Activated naive CD8-positive, alpha-beta T cell treated with anti-CD3 and anti-CD28 coated beads, Interleukin-2, amount 50 U/mL, for 16 hours (primary cell): ENCODE results near the gene AKAP10.
"Not testable (repeated sequence)": the region's sequence is repeated elsewhere in the genome, so short reads cannot be mapped to it uniquely, and the experiment has no call there.

Source experiments
- DNase-seq: peaks from one replicate; pipeline ENCODE4 v3.0.0-alpha.2; 2020; ENCODE audit warnings: low read depth, low spot score

AKAP10 gene

DNA sequence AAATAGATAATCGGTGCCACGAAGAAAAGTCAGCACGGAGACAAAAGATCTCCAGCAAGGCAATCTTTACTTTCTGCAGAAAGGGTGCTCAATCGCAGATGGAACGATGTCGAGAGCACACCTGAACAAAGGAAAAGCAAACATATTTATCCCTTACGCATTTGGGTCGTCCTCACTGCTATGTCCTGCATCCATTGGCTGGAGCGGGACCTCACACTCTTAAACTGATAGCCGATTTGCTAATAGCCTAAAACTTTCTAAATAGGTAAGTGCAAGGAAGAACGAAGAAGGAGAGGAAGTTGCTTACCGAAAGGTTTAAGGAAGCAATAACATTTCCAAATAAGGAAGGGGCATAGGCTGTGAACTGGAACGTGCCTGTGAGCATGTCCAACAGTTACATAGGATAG is 1.2 kb upstream of the AKAP10 start:
- DNase-seq = no peak

DNA sequence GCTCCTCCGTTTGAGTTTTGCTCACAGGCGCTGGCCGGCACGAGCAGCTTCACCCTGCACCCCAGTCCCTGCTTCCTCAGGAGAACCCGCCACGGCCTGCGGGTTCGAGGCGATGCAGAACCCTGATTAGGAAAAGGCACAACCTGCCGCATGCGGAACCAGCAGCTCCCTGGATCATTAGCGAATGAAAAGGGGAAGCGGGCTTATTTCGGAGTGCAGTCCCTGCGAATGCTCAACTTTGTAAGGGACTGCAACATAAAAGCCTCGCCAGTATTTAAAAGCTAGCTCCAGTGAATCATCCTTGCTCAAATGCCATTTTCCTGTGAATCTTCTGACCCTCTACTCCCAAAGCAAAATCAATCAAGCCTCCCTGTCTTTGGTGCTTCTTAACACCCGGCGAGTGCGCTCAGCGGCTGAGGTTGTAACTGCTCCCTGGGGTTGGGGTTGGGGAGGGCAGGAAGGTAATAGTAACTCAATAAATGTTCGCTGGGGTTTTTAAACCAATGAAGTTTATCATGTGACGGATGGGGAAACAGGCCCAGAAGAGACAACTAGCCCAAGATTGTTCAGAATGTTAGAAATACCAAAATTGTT is 678 bp upstream of the AKAP10 start:
- DNase-seq = no peak

DNA sequence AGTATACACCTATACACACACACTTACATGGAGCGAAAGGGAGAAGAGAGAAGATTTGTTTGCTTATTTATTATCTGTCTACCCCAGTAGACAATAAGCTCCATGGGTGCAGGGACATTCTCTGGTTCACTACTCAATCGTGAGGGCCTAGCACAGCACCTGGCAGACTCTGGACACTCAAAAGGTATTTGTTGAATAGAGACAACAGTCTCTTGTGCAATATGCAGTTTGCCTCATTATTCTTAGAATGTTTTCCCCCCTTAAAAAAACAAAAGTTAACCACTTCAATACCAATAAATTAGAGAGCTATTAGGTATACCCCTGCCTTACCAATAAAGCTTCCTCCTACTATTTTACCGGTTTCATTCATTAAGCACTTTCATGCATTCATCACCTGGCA is 2.0 kb downstream of the AKAP10 start:
- DNase-seq = no peak

DNA sequence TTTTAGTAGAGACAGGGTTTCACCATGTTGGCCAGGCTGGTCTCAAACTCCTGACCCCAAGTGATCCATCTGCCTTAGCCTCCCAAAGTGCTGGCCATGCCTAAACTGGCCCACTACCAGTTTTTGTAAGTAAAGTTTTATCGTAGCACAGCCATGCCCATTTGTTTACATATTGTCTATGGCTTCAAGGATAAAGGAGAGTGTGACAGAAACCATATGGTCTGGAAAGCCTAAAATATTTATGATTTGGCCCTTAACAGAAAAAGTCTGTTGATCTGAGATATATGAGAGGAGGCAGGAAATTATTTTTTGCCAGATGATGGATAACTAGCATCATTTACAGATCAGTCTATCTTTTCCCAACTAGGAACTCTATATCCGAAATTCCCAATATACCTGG is 4.5 kb downstream of the AKAP10 start:
- no peak for DNase-seq

DNA sequence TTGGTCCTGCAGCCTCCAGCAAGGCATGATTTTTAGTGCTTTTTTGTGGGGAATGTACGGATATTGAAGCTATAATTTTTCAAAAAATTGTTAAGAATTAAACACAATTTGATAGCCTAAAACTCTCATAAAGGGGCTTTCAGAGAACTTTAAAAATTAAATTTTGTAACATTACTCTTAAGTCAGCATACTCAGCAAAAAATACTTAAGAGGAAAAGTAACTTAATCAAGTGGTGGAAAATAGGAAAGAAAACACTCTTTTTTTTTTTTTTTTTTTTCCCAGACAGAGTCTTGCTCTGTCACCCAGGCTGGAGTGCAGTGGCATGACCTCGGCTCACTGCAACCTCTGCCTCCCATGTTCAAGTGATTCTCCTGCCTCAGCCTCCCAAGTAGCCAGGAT is 14.7 kb downstream of the AKAP10 start:
- DNase-seq = not testable (repeated sequence)

DNA sequence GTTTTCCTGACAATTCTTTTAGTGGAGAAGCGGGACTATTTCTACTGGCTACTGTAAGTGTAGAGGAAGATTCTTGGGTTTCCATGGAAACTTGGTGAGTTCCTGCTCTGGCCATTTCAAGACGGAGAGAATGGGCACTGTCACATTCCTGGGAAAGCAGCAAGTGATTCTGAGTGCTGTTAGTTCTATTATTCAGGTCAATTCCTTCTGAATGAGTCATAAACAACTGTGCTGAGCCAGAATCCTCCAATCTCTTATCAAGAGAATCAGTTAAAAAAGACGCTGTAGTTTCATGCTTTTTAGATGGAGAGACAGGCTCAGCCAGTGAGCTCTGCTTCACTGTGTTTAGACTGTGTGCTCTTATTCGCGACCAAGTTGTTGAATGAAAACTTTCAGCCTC is 19.6 kb downstream of the AKAP10 start:
- no peak for DNase-seq

DNA sequence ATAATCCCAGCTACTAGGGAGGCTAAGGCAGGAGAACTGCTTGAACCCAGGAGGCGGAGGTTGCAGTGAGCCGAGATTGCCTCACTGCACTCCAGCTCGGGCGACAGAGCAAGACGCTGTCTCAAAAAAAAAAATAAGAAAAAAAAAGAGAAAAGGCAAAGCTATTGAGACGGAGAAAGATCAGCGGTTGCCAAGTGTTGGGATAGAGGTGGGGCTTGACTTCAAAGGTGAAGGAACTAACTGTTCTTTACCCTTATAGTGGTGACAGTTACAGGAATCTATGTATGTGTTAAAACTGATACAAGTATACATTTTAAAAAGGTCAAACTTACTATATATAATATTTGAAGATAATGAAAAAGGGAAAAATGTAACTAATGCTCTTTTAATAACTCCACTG is 22.5 kb downstream of the AKAP10 start:
- no peak for DNase-seq

DNA sequence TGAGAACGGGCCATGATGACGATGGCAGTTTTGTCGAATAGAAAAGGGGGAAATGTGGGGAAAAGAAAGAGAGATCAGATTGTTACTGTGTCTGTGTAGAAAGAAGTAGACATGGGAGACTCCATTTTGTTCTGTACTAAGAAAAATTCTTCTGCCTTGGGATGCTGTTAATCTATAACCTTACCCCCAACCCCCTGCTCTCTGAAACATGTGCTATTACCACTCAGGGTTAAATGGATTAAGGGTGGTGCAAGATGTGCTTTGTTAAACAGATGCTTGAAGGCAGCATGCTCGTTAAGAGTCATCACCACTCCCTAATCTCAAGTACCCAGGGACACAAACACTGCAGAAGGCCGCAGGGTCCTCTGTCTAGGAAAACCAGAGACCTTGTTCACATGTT is 26.2 kb downstream of the AKAP10 start:
- DNase-seq = not testable (repeated sequence)

DNA sequence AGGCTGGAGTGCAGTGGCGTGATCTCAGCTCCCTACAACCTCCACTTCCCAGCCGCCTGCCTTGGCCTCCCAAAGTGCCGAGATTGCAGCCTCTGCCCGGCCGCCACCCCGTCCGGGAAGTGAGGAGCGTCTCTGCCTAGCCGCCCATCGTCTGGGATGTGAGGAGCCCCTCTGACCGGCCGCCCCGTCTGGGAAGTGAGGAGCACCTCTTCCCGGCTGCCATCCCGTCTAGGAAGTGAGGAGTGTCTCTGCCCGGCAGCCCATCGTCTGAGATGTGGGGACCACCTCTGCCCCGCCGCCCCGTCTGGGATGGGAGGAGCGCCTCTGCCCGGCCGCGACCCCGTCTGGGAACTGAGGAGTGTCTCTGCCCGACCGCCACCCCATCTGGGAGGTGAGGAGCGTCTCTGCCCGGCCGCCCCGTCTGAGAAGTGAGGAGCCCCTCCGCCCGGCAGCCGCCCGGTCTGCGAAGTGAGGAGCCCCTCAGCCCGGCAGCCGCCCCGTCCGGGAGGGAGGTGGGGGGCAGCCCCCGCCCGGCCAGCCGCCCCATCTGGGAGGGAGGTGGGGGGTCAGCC is 26.9 kb downstream of the AKAP10 start:
- DNase-seq = not testable (repeated sequence)

DNA sequence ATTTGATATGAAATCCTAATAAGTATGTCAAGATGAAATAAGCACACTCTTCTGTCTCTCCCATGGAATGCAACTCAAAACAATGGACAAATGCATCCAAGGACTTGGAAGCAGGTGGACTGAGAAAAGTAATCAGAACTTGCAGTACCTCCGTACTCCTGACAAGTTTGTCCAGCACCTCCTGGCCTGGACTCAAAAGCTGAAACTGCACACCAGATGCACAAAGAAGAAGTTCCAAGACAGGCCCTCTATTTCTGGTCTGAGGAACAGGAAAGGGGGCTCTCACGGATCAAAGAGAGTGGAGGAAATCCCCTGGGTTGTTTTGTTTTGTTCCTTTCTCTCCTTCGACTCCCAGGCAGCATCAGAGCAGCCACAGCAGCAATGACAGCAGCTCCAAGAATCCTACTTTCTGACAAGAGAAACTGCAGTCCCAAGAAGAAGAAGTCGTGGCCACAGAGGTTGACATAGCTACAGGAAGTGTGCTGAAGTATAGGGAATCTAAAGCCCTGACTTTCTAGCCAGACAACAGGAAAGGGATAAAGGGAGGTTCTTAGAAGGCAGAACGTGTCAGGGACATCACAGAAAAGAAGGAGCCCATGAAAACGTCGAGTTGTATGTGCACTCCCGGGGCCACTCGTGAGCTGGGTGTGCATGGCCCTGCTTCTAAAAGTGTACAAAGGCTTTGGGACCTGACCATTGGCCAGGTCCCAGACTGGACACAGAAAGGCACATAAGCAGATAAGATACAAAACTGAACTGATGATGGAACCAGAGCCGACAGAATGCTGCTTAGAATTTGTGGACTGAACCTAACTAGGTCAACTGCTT is 29.3 kb downstream of the AKAP10 start:
- no peak for DNase-seq

DNA sequence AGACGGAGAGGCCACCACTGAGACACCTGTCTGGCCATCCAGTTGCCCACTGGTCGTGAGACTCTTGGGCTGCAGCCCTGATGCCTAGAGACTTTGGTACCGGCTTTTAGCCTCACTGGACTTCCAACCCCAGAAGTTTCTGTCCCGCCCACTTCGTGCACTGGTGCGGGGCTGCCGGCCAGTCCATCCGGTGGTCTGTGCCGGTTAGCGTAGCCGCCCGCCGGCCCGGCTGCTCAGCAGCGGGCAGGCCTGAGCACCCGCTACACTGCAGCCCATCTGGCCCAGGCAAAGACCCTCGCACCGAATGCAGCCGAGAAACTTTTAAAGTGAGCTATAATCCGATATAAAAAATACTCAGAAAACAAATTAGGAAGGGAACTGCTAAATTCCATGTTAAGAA is 30.7 kb downstream of the AKAP10 start:
- no peak for DNase-seq

DNA sequence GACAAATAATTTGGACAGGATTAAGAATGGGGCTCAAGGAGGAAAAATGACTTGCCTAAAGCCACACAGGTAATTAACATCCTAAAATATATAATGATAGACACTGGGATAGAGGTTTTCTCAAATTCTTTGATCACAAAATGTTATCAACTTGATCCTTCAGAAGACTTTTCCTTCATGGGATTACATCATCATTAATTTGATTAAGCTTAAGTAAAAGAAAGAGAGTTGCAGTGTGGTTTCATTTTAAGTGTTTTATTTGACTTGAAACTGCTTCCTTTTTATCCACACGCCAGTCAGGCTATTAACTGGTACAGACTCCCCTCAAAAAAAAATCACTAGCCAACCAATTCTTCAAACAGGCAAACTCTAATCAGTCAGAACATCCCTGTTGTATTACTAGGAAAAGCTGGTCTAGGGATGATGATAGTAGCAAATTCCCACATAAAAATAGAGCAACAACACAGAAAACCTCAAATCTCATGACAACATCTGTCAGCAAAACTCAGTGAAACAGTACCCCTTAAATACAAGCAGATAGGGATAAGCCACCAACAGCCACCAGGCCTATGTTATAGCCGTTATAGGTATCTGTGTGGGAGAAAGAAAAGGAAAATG is 32.5 kb downstream of the AKAP10 start:
- no peak for DNase-seq

DNA sequence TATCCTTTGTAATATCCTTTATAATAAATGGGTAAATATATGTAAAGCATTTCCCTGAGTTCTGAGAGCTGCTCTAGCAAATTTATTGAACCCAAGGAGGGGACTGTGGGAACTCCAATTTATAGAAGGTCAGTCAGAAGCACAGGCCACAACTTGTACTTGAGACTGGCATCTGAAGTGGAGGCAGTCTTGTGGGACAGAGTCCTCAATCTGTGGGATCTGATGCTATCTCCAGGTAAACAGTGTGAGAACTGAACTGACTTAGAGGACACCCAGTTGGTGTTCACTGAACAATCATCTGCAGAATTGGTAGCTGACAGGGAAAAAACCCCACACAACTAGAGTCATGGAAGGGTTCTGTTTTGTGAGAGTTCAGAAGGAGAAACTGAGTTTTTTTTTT is 34.0 kb downstream of the AKAP10 start:
- DNase-seq = no peak

DNA sequence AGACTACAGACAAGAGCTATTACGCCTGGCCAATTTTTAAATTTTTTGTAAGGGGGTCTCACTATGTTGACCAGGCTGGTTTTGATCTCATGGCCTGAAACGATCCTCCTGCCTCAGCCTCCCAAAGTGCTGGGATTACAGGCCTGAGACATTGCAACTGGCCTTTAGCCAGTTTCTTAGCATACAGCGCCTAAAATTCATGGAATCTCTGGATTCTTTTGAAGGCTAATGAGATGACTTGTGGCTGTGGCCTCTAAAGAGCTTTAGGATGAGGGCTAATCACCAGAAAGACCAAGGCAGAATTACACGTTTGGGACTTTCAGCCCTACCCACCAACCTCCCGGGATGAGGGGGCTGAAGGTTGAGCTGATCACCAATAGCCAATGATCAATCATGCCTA is 34.6 kb downstream of the AKAP10 start:
- no peak for DNase-seq

DNA sequence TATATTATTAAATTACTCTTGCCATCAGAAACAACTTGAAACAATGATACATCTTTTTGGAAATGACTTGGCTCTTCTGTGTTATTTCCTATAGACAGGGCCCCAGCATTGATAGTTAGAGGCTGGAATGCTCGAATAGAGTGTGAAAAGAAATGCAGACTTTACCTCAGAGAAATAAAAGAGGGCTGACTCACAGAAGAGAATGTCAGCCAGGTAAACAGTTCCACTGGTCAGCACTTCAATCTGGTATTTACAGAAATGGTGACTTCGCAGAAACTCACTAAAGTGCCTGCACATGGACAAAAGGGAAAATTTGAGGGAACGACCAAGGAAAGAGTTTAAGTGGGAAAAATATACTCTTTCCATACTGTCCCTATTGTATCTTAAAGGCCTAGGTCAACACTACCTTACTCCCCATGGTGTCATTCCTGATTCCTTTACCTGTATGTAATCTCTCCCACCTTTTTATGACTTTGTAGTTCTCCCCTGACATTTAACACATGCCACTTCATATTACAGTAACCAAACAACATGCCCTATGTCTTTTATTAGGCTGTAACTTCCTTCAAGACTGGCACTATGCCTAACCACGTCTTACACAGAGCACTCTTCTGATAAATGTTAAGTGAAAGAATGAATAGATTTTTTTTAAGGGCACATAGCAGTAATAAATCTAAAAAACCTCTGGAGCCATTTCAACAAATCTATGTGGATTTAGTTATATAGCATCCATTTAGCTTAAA is 36.7 kb downstream of the AKAP10 start:
- no peak for DNase-seq

DNA sequence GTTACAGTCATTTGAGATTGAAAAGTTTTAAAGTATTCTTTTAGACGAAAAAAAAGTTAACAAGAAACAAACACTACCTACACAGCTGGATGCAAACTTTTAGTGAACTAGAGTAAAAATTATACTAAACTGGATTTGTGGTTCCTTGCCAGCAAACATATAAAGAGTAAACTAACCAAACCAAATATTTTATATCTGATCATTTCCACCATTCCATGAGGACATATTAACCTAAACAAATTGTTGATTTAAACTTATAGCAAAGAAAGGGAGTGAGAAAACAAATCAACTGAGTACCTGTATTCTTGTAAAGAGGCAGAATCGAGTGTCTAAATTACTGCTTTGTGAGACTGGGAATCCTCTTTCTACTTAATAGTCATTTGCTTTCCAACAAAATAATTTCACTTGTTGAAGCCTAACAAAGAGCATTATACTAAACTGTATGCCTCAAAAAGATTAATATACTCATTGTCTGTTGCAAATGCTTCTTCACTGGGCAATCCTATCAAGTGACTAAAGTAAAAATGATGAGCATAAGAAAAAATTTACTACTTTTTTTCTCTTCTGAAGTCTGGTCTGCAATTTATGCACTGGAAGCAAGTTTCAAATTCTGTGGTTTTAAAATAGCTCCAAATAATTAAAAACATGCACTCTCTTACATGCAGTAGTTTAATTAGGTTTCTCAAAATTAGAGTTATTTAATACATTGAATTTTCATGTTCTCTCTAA is 37.5 kb downstream of the AKAP10 start:
- DNase-seq = no peak

DNA sequence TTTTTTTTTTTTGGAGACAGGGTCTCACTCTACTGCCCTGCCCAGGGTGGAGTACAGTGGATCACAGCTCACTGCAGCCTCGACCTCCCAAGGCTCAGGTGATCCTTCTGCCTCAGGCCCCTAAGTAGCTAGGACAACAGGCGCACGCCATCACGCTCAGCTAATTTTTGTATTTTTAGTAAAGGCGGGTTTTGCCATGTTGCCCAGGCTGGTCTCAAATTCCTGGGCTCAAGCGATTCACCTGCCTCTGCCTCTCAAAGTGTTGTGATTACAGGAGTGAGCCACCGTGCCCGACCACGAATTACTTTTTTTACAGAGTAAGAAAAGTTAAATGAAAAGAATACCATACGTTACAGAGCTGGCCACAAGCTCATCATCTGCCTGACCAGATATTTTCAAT is 38.9 kb downstream of the AKAP10 start:
- DNase-seq = no peak

DNA sequence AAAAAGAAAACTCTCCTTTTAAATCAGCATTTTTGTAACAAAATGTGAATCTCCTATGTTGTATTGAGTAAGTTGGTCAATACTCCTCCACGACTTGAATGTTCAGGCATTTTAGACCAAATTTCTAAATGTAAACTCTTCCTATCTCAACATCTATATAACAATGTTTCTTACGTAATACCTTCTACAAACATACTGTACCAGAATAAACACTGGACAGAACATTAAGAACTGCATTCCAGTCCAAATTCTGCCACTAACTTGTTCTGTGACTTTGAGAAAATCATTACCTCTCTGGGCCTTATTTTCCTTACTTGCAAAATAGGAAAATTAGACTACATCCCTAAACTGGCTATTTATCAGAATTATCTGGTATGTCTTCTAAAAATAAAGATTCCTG is 40.1 kb downstream of the AKAP10 start:
- no peak for DNase-seq

DNA sequence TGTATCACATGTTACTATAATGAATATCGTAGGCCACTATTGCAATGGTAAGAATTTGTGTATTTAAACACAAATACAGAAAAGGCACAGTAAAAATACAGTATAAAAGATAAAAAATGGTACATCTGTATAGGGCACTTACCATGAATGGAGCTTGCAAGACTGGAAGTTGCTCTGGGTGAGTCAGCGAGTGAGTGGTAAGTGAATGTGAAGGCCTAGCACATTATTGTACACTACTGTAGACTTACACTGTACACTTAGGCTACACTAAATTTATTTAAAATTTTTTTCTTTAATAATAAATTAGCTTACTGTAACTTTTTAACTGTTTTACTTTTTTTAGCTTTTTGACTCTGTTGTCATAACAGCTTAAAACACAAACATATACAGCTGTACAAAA is 42.5 kb downstream of the AKAP10 start:
- no peak for DNase-seq

DNA sequence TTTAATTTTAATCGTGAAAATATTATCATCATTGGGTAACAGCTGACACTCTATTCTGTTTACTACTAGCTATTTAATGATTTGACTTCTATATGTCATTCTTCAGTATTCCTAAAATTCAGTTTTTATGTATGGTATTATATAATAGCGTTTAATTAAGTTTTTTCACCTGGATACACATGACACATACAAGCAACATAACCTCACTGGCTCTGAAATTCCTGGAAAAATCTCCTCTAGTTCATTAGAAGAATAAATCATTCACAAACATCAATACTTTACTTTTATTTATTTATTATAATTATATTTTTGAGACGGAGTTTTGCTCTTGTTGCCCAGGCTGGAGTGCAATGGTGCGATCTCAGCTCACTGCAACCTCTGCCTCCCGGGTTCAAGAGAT is 44.0 kb downstream of the AKAP10 start:
- no peak for DNase-seq

DNA sequence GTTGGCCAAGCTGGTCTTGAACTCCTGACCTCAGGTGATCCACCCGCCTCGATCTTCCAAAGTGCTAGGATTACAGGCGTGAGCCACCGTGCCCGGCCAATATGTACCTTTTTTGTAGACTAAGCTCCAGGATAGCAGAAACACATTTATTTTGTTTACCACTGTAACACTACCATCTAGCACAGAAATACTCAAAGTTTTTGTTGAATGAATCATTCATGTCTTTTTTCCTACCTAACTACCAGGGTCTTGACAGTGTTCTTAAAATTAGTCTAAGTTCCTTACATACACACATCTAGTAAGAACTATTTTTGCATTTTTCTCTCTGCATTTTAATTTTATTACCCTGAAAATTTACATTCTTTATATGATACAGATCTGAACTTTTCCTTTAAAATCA is 44.4 kb downstream of the AKAP10 start:
- DNase-seq = no peak
